Stomach smooth muscle (tissue), 2 donors: ENCODE results near the gene MAP1LC3B2.

Source experiments
- H3K27ac ChIP-seq: one replicate; pipeline ENCODE4 v1.7.0; 2013; ENCODE audit warnings: mild to moderate bottlenecking, low read length, inconsistent platforms
- H3K27me3 ChIP-seq, 2 donors: one replicate each; pipeline ENCODE4 v1.7.0; 2013; ENCODE audit warnings: low read length in 2 of 2; ENCODE audit not compliant: insufficient read depth in 2 of 2, control insufficient read depth in 1 of 2
- H3K36me3 ChIP-seq, 2 donors: one replicate each; pipeline ENCODE4 v1.7.0; 2013; ENCODE audit warnings: low read length in 2 of 2; ENCODE audit not compliant: control insufficient read depth in 2 of 2, insufficient read depth in 2 of 2
- H3K4me1 ChIP-seq: one replicate; pipeline ENCODE4 v1.7.0; 2013; ENCODE audit warnings: low read length; ENCODE audit not compliant: control insufficient read depth, insufficient read depth
- H3K4me3 ChIP-seq, 2 donors: one replicate each; pipeline ENCODE4 v1.7.0; 2013; ENCODE audit warnings: low read length in 2 of 2
- H3K9ac ChIP-seq, 2 donors: one replicate each; pipeline ENCODE4 v1.7.0; 2013; ENCODE audit warnings: low read length in 2 of 2, mild to moderate bottlenecking in 1 of 2
- H3K9me3 ChIP-seq, 2 donors: one replicate each; pipeline ENCODE4 v1.7.0; 2013; ENCODE audit warnings: low read length in 2 of 2; ENCODE audit not compliant: control insufficient read depth in 2 of 2
- donor health status: healthy.
- donor health status: Pancreatic carcinoma.

MAP1LC3B2 gene

GRCh38 chr12:116547955-116548501 lies 11.2 kb upstream of the MAP1LC3B2 start:
- no peak overlapping the region for H3K4me3 ChIP-seq
- no peaks in the 10 kb centered on the region for H3K9me3 ChIP-seq
- no peak overlapping the region for H3K9ac ChIP-seq
- peaks cover 15% of the 10 kb centered on the region for H3K4me1 ChIP-seq
- peaks cover 0 to 2% of the 10 kb centered on the region in 2 donors for H3K27me3 ChIP-seq
- H3K27ac ChIP-seq: no peak overlapping the region
- no peaks in the 10 kb centered on the region for H3K36me3 ChIP-seq

- Histone ChIP-seq H3K4me1 (peaks cover 4% of the 10 kb centered on the region), H3K27ac (no peak overlapping the region), H3K27me3 (peaks cover 0 to 2% of the 10 kb centered on the region in 2 donors), H3K4me3 (no peak overlapping the region), H3K36me3 (no peaks in the 10 kb centered on the region), H3K9ac (no peak overlapping the region), H3K9me3 (no peaks in the 10 kb centered on the region)
Measured at GRCh38 chr12:116549993-116550392, 9.2 kb upstream of the MAP1LC3B2 start.

DNA sequence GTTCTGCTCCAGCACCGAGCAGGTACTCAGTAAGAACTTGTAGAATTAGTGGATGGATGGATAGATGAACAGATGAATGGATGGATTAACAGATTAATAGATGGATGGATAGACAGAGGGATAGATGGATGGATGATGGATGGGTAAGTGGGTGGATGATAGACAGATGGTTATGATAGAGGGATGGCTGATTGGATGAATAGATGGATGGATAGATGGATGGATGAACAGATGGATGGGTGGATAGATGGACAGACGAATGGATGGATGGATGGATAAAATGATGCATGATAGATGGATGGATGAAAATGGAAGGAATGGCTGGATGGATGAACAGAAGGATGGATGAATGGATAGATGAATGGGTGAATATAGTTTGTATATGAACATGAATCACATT lies 8.0 kb upstream of the MAP1LC3B2 start:
- Histone ChIP-seq H3K4me3 (no peak overlapping the region), H3K4me1 (peaks cover 4% of the 10 kb centered on the region), H3K9me3 (no peaks in the 10 kb centered on the region), H3K9ac (no peak overlapping the region), H3K36me3 (no peaks in the 10 kb centered on the region), H3K27me3 (peaks cover 0 to 2% of the 10 kb centered on the region in 2 donors), H3K27ac (no peak overlapping the region)

DNA sequence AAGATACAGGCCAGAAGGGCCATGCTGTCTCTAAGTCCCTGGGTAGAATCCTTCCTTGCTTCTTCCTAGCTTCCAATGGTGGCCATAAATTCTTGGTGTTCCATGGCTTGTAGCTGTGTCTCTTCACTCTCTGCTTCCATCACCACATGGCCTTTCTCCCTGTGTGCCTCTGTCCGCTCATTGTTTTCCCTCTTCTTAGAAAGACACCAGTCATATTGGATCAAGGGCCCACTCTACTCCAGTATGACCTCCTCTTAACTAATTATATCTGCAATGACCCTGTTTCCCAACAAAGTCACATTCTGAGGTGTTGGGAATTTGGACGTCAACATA lies 7.6 kb upstream of the MAP1LC3B2 start:
- H3K9ac ChIP-seq: no peak overlapping the region
- peaks cover 4% of the 10 kb centered on the region for H3K4me1 ChIP-seq
- no peak overlapping the region for H3K27ac ChIP-seq
- peaks cover 0 to 2% of the 10 kb centered on the region in 2 donors for H3K27me3 ChIP-seq
- no peaks in the 10 kb centered on the region for H3K36me3 ChIP-seq
- H3K4me3 ChIP-seq: no peak overlapping the region
- no peaks in the 10 kb centered on the region for H3K9me3 ChIP-seq

DNA sequence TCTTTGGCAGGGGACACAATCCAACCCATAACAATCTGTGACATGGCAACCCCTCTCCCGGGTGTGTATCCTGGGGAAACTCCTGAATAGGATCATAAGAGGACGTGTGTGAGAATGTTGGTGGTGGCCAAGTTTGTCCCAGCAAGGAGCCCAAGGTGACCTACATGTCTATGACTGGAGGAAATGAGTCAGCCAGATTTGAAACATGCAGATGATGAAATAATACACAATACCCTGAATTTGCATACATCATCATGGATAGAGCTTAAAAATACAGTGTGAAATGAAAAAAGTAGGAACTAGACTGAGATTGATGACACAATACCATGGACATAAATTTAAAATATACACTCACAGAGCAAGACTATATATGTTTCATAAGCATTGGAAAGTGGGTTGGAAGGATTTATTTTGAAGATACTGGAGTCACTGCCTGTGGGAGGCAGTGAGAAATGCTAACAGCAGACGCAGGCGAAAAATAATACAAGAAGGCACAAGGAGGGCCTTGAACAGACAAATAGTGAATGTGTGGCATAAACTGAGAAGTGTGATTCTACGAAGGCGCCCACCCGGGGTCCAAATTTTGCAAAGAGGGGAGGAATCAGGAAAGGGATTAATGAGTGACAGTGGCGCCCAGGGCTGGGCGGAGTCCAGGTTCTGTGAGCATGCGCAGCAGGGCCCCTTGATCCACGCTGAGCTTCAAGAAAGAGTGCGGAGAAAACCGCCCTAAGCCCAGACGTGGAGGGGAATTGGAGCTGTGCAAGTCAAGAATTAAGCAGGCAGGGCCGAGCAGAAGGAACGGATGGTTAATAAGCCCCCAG lies 7.0 kb upstream of the MAP1LC3B2 start:
- Histone ChIP-seq H3K27ac (no peak overlapping the region), H3K9ac (no peak overlapping the region), H3K9me3 (no peaks in the 10 kb centered on the region), H3K4me1 (peaks cover 4% of the 10 kb centered on the region), H3K4me3 (no peak overlapping the region), H3K36me3 (no peaks in the 10 kb centered on the region), H3K27me3 (peaks cover 0 to 2% of the 10 kb centered on the region in 2 donors)

DNA sequence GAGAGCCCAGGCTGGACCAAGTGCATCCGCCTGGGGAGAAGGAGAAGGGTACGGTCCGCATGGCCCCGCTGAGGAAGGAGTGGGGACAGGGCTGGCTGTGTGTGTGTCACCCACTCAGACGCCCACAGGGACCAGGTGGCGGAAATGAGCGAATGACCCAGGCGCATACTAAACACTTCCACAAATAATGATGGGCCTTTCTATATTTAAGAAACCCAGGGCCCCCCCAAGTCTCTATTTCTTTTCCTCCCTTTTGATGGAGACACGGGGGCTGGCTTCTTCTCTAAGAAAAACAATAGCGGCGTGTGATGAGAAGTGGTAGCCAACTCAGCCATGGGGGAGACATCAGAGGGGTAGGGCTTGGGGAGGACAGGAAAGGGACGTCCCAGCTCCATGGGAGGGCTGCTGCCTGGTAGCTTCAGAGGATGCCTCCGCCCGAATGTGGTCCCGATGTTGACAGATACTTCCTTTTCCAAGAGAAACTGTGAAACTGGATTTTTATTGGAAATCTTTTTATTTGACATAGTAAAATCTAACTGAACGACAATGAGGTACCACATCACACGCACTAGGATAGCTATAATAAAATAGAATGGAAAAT lies 6.3 kb upstream of the MAP1LC3B2 start:
- Histone ChIP-seq H3K9me3 (no peaks in the 10 kb centered on the region), H3K27ac (no peak overlapping the region)

GRCh38 chr12:116556356-116556952 lies 2.7 kb upstream of the MAP1LC3B2 start:
- no peak overlapping the region for H3K27ac ChIP-seq
- H3K4me3 ChIP-seq: no peak overlapping the region
- H3K9me3 ChIP-seq: no peaks in the 10 kb centered on the region
- no peaks in the 10 kb centered on the region for H3K36me3 ChIP-seq
- no peak overlapping the region for H3K9ac ChIP-seq
- no peaks in the 10 kb centered on the region for H3K27me3 ChIP-seq
- H3K4me1 ChIP-seq: peaks cover 4% of the 10 kb centered on the region

More for the DNA sequence above, 6.3 kb upstream of the MAP1LC3B2 start:
- no peak overlapping the region for H3K9ac ChIP-seq
- peaks cover 0 to 2% of the 10 kb centered on the region in 2 donors for H3K27me3 ChIP-seq
- no peaks in the 10 kb centered on the region for H3K36me3 ChIP-seq
- H3K4me3 ChIP-seq: no peak overlapping the region
- H3K4me1 ChIP-seq: peaks cover 4% of the 10 kb centered on the region

- no peaks in the 10 kb centered on the region for H3K36me3 ChIP-seq
- H3K27ac ChIP-seq: no peak overlapping the region
- peaks cover 4% of the 10 kb centered on the region for H3K4me1 ChIP-seq
- H3K27me3 ChIP-seq: no peaks in the 10 kb centered on the region
- no peaks in the 10 kb centered on the region for H3K9me3 ChIP-seq
- no peak overlapping the region for H3K9ac ChIP-seq
- no peak overlapping the region for H3K4me3 ChIP-seq
Measured at GRCh38 chr12:116556964-116557698, 2.0 kb upstream of the MAP1LC3B2 start.

DNA sequence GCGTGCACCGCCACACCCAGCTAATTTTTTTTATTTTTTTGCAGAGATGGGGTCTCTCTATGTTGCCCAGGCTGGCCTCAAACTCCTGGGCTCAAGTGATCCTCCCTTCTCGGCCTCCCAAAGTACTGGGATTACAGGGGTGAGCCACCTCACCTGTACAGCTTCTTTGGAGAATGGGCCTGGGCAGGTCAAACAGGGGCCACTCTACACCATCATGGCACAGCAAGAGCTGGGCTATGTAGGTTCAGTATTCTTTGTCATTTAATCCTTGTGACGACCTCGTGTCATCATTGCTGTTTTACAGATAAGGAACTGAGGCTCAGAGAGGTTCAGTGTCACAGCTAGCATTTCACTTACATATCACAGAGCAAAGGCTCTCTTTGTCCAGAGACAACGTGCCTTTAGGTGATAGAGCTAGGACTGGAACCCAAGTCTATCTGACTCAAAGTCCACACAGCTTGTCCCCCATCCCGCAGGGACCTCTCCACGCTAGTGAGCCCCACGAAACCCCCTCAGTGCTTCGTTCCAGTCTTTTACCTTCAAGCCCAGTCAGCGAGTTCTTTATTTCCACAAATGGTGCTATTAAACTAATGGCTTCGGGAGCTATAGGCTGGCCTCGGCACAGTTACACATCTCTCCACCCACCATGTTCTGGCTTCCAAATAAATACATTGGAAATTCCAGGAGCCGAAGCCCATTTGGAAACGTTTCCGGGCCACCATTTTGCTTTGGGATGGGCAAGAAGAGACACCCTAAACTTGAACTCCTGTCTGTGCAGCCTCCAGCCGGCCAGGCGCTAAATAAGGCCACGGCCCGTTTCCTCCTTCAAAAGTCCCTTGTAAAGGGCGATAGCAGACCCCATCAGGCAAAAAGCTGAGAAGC lies 660 bp upstream of the MAP1LC3B2 start:
- H3K27me3 ChIP-seq: no peaks in the 10 kb centered on the region
- H3K4me1 ChIP-seq: peaks cover 4% of the 10 kb centered on the region
- H3K36me3 ChIP-seq: no peaks in the 10 kb centered on the region
- no peak overlapping the region for H3K9ac ChIP-seq
- H3K4me3 ChIP-seq: no peak overlapping the region
- H3K9me3 ChIP-seq: no peaks in the 10 kb centered on the region
- no peak overlapping the region for H3K27ac ChIP-seq
